Measurements from ENCODE around the gene PRB4. TPM values are rescaled to one million over a fixed set of nuclear protein-coding genes. Genes with fewer than 3 reads are reported as not detected.
"Not testable (repeated sequence)": the region's sequence is repeated elsewhere in the genome, so short reads cannot be mapped to it uniquely, and the experiment has no call there.

PRB4 gene
- not detected in 2 replicates for total RNA-seq

- DNase-seq (ENCODE audit: extremely low read depth, low read depth, low spot score): no peak
Observed at GRCh38 chr12:11310336-11310735, at the start of gene PRB4. PRB4 (minus strand) TSS chr12:11310436; CDS start chr12:11310398, 38 bp downstream.

- not testable (repeated sequence) for DNase-seq (ENCODE audit: extremely low read depth, low read depth, low spot score)
Observed at GRCh38 chr12:11351736-11352135, 41.5 kb upstream of the PRB4 start.

GRCh38 chr12:11348439-11348838, 38.2 kb upstream of the PRB4 start:
- no peak for DNase-seq (ENCODE audit: extremely low read depth, low read depth, low spot score)

- no peak for DNase-seq (ENCODE audit: extremely low read depth, low read depth, low spot score)
Observed at GRCh38 chr12:11347810-11348209, 37.6 kb upstream of the PRB4 start.

GRCh38 chr12:11344500-11344899, 34.3 kb upstream of the PRB4 start:
- DNase-seq (ENCODE audit: extremely low read depth, low read depth, low spot score): no peak

GRCh38 chr12:11324426-11324825, 14.2 kb upstream of the PRB4 start:
- no peak for DNase-seq (ENCODE audit: extremely low read depth, low read depth, low spot score)

GRCh38 chr12:11321980-11322379, 11.7 kb upstream of the PRB4 start:
- DNase-seq (ENCODE audit: extremely low read depth, low read depth, low spot score): no peak

- no peak for DNase-seq (ENCODE audit: extremely low read depth, low read depth, low spot score)
Observed at GRCh38 chr12:11307143-11307542, 3.1 kb downstream of the PRB4 start.

GRCh38 chr12:11273449-11273848, 36.8 kb downstream of the PRB4 start:
- no peak for DNase-seq (ENCODE audit: extremely low read depth, low read depth, low spot score)

GRCh38 chr12:11269607-11270006, 40.6 kb downstream of the PRB4 start, which contains the start of gene PRB3:
PRB3 (minus strand) TSS chr12:11269707; CDS start chr12:11269669, 38 bp downstream.
- DNase-seq (ENCODE audit: extremely low read depth, low read depth, low spot score): no peak

- no peak for DNase-seq (ENCODE audit: extremely low read depth, low read depth, low spot score)
Observed at GRCh38 chr12:11264501-11264900, 45.7 kb downstream of the PRB4 start.

Other genes starting within 250 kb of the PRB4 start
- gene TAS2R46, start 248.1 kb downstream of the PRB4 start, total RNA-seq: 1.6 TPM in 1 of 2 replicates, not detected in the other
- gene TAS2R43, start 218.1 kb downstream of the PRB4 start, total RNA-seq: 1.3 TPM in 1 of 2 replicates, not detected in the other
- gene TAS2R30, start 175.8 kb downstream of the PRB4 start, total RNA-seq: 0.73 and 3.5 TPM in 2 replicates
- gene SMIM10L1, start 139.2 kb downstream of the PRB4 start, total RNA-seq: 5.8 and 9.7 TPM in 2 replicates
- not detected in 2 replicates for gene TAS2R42, start 123.5 kb downstream of the PRB4 start, total RNA-seq
- gene PRB3, start 40.7 kb downstream of the PRB4 start, total RNA-seq: not detected in 2 replicates
- not detected in 2 replicates for gene PRB2, start 85.1 kb upstream of the PRB4 start, total RNA-seq

Measured in glomerular endothelial cell (primary cell).